Small intestine (tissue), 7 donors: Measurements from ENCODE around the gene ZBTB21. TPM values are rescaled to one million over a fixed set of nuclear protein-coding genes. Genes with fewer than 3 reads are reported as not detected.

Source experiments
- DNase-seq, 2 donors: peaks; one replicate each; pipeline versions ENCODE4 v3.0.0 to v3.0.0-alpha.2; 2013
- FAIRE-seq: peaks from 2 replicates; lab custom pipeline; 2012; peaks lifted over from hg19 to GRCh38; lab: Jason Lieb, UNC
- H3K27ac ChIP-seq, 3 donors: one replicate each; pipeline ENCODE4 v1.5.1; 2013; ENCODE audit warnings: low read length in 2 of 3, mild to moderate bottlenecking in 2 of 3, control low read depth in 1 of 3, inconsistent platforms in 1 of 3, low read depth in 1 of 3, moderate library complexity in 1 of 3
- H3K27me3 ChIP-seq, 3 donors: one replicate each; pipeline ENCODE4 v1.6.1; 2013; ENCODE audit warnings: low read length in 3 of 3, inconsistent platforms in 1 of 3; ENCODE audit not compliant: control insufficient read depth in 3 of 3, insufficient read depth in 3 of 3
- H3K36me3 ChIP-seq, 3 donors: one replicate each; pipeline ENCODE4 v1.6.1; 2013; ENCODE audit warnings: low read length in 3 of 3, inconsistent platforms in 1 of 3, low read depth in 1 of 3, mild to moderate bottlenecking in 1 of 3, moderate library complexity in 1 of 3; ENCODE audit not compliant: control insufficient read depth in 3 of 3, insufficient read depth in 2 of 3
- H3K4me1 ChIP-seq, 3 donors: one replicate each; pipeline ENCODE4 v1.6.1; 2013; ENCODE audit warnings: low read length in 2 of 3, inconsistent platforms in 1 of 3, low read depth in 1 of 3, mild to moderate bottlenecking in 1 of 3, moderate library complexity in 1 of 3; ENCODE audit not compliant: control insufficient read depth in 3 of 3, insufficient read depth in 2 of 3
- H3K4me3 ChIP-seq, 3 donors: one replicate each; pipeline ENCODE4 v1.5.1; 2013; ENCODE audit warnings: low read length in 3 of 3, control low read depth in 1 of 3, inconsistent platforms in 1 of 3, low read depth in 1 of 3, mild to moderate bottlenecking in 1 of 3, moderate library complexity in 1 of 3
- H3K9me3 ChIP-seq, 2 donors: one replicate each; pipeline ENCODE4 v1.6.1; 2013; ENCODE audit warnings: low read depth in 1 of 2, low read length in 1 of 2; ENCODE audit not compliant: control insufficient read depth in 2 of 2, insufficient read depth in 1 of 2
- WGBS, 3 donors: extraction: QIAGEN DNeasy Blood & Tissue Kit; methylation state at CpG; one replicate each; pipeline ENCODE4 v1.1.7; 2013; 5-methylcytosine and 5-hydroxymethylcytosine counted together
- polyA plus RNA-seq, 4 donors: library from polyadenylated mRNA; stranded (reverse) in 3 of 4; unstranded in 1 of 4; fragments of 200-250 nt in 3 of 4; fragments of 120-200 nt in 1 of 4; gene quantifications; one replicate each; pipeline versions ENCODE4 v1.2.1 to v1.2.3, GENCODE V29; 2013
- donor health status: healthy with polysubstance abuse.
- donor health status: control.
- donor health status: control.
- donor health status: Bipolar disorder and iron deficiency.
- donor health status: healthy.

ZBTB21 gene
- polyA plus RNA-seq, 4 donors = 1.4 to 11.0 (median 2.4) TPM

DNA sequence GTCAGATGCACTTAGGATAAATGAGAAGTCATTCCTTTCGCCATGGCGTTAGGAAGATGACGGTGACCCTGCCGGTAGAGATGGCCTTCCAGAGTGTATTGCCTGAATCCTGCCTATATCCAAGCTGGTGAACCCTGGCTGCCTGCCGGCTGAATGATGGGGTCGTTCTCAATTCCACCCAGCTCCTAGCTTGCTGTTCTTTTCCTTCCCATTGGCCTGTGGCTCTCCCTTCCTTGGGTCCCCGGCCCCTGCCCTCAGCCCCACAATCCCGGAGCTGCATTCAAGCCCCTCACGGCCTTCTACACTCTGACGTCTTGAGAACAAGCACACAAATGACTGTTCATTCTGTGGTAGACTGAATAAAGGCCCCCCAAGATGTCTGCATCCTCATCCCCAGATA is 28.2 kb upstream of the ZBTB21 start:
- 90 to 93% (median 93%) methylated on average over 10 of the region's 10 CpGs for WGBS, 3 donors
- Histone ChIP-seq H3K36me3 (peaks cover 0 to 4% (median 0%) of the 10 kb centered on the region in 3 donors), H3K9me3 (peaks cover 0 to 9% of the 10 kb centered on the region in 2 donors), H3K4me1 (peaks cover 0 to 28% (median 2%) of the 10 kb centered on the region in 3 donors), H3K4me3 (no peak overlapping the region), H3K27me3 (no peaks in the 10 kb centered on the region), H3K27ac (peak overlapping the region in 2 of 3 donors; percentile 28 to 80)
- FAIRE-seq (no peak), DNase-seq (no peak)

DNA sequence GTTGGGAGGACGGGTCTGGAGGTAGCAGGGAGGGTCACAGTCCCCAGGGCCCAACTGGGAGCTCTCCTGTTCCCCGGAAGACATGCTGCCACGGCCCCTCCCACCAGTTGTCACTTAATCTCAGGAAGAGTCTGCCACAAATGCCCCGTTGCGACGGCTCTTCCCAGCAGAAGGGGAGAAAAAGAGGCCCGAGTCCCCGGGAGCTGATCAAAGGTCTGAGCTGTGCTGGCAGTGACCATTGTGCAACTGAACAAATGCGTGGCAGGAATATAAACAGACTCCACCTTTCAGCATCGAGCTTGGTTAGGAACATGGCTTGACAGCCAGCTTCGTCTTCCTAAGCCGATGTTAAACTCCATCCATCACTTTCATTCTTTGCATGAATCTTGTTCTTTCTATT is 27.8 kb upstream of the ZBTB21 start:
- Histone ChIP-seq H3K4me1 (peaks cover 0 to 28% (median 2%) of the 10 kb centered on the region in 3 donors), H3K27ac (peak overlapping the region in 1 of 3 donors; percentile 80), H3K4me3 (no peak overlapping the region), H3K36me3 (peaks cover 0 to 4% (median 0%) of the 10 kb centered on the region in 3 donors), H3K9me3 (peaks cover 0 to 9% of the 10 kb centered on the region in 2 donors), H3K27me3 (no peaks in the 10 kb centered on the region)
- WGBS, 3 donors = 13 to 54% (median 39%) methylated on average over 12 of the region's 12 CpGs
- DNase-seq (peak; percentile 76 to 90), FAIRE-seq (no peak)

DNA sequence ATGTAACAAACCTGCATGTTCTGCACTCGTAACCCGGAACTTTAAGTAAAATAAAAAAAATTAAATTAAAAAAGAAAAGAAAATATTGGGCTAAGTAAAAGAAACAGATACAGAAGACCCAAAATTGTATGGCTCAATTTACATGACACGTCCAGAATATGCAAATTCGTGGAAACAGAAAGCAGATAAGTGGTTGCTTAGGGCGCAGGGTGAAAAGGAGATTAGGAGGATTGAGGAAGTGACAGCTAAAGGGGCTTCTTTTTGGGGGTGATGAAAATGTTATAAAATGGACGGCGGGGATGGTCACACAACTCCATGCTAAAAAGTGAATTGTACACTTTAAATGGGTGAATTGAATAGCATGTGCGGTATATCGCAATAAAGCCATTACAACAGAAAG is 27.4 kb upstream of the ZBTB21 start:
- 48 to 75% (median 62%) methylated on average over 9 of the region's 9 CpGs for WGBS, 3 donors
- no peak overlapping the region for H3K4me3 ChIP-seq
- H3K4me1 ChIP-seq = peaks cover 0 to 28% (median 2%) of the 10 kb centered on the region in 3 donors
- H3K27me3 ChIP-seq = no peaks in the 10 kb centered on the region
- DNase-seq (no peak), FAIRE-seq (no peak)
- peak overlapping the region in 1 of 3 donors; percentile 73 for H3K27ac ChIP-seq
- H3K9me3 ChIP-seq = peaks cover 0 to 9% of the 10 kb centered on the region in 2 donors
- peaks cover 0 to 4% (median 0%) of the 10 kb centered on the region in 3 donors for H3K36me3 ChIP-seq

DNA sequence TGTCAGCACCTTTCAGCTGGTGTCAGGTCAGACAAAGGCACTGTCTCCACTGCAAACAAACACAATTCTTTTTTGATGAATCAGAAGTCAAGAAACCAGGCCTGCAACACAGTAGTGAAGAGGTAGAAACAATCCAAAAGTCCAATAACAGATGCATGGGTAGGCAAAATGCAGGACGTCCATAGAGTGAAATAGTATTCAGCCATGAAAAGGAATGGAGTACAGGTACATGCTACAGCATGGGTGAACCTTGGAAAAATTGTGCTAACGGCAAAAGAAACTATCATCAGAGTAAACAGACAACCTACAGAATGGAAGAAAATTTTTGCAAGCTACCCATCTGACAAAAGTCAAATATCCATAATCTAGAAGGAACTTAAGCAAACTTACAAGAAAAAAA is 26.2 kb upstream of the ZBTB21 start:
- Histone ChIP-seq H3K4me3 (no peak overlapping the region), H3K36me3 (peaks cover 0 to 4% (median 0%) of the 10 kb centered on the region in 3 donors), H3K9me3 (peaks cover 0 to 9% of the 10 kb centered on the region in 2 donors), H3K4me1 (peaks cover 0 to 28% (median 2%) of the 10 kb centered on the region in 3 donors), H3K27ac (no peak overlapping the region), H3K27me3 (no peaks in the 10 kb centered on the region)
- DNase-seq (no peak), FAIRE-seq (no peak)
- 86 to 92% (median 91%) methylated on average over 2 of the region's 2 CpGs for WGBS, 3 donors

DNA sequence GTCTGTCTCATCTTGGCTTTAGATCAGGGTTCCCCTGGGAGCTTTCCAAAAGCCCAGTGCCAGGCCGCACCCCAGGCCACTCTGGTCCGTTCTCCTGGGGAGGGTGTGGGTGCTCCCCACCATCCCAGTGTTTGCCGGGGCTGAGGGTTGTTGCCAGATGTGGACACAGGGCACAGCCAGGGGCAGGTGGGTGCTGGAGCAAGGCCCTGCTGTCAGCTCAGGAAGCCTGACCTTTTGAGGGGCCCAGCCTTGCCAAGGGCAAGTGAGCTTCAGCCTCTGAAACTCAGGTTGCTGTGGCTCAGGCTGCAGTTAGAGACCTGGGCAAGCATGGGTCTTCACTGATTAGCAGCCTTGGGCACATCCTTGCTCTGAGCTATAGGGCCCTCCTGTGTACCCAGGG is 22.8 kb upstream of the ZBTB21 start:
- H3K27ac ChIP-seq = no peak overlapping the region
- WGBS, 3 donors = 76 to 87% (median 78%) methylated on average over 3 of the region's 3 CpGs
- FAIRE-seq (no peak), DNase-seq (no peak)
- no peak overlapping the region for H3K4me3 ChIP-seq
- no peaks in the 10 kb centered on the region for H3K27me3 ChIP-seq
- no peaks in the 10 kb centered on the region for H3K36me3 ChIP-seq
- peaks cover 0 to 10% (median 0%) of the 10 kb centered on the region in 3 donors for H3K4me1 ChIP-seq
- H3K9me3 ChIP-seq = no peaks in the 10 kb centered on the region

DNA sequence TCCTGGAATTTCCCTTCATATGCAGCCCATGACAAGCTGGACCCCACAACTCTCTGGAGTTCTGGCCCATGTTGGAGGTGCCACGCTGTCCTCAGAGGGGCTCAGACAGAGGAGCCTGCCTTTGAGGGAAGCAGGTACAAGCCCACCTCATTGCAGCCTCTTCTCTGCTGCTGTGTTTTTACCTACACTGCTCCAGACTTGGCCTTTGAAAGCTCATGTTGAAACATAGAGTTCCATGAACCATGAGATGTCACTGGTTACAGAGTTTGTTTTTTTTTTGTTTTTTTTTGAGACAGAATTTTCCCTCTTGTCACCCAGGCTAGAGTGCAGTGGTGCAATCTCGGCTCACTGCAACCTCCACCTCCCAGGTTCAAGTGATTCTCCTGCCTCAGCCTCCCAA is 22.1 kb upstream of the ZBTB21 start:
- FAIRE-seq = no peak
- Histone ChIP-seq H3K27ac (no peak overlapping the region), H3K9me3 (no peaks in the 10 kb centered on the region), H3K4me3 (no peak overlapping the region), H3K4me1 (peaks cover 0 to 6% (median 0%) of the 10 kb centered on the region in 3 donors), H3K36me3 (no peaks in the 10 kb centered on the region), H3K27me3 (no peaks in the 10 kb centered on the region)
- DNase-seq = no peak
- WGBS, 3 donors = 80 to 91% (median 86%) methylated on average over 2 of the region's 2 CpGs

DNA sequence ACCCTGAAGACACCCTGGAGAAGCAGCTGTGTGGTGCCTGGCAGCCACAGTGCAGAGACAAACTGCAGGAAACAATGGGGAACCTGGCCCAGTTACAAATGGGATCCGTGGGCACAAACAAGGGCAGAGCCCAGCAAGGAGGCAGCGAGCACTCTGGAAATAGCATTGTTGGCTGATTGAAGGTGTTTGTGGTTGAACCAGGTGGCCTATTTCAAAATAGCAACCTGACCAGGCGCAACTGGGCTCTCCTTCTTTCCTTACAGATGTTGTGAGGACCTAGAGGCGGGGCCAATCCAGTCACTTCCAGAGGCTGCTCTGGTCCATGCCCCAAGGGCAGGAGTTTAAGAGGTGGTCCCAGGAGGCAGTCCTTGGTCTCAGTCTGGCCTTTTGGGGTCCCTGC is 21.7 kb upstream of the ZBTB21 start:
- no peak for DNase-seq
- no peaks in the 10 kb centered on the region for H3K9me3 ChIP-seq
- H3K27ac ChIP-seq = no peak overlapping the region
- FAIRE-seq = no peak
- no peaks in the 10 kb centered on the region for H3K36me3 ChIP-seq
- WGBS, 3 donors = 69 to 90% (median 77%) methylated on average over 4 of the region's 4 CpGs
- no peak overlapping the region for H3K4me3 ChIP-seq
- H3K4me1 ChIP-seq = peaks cover 0 to 6% (median 0%) of the 10 kb centered on the region in 3 donors
- H3K27me3 ChIP-seq = no peaks in the 10 kb centered on the region

DNA sequence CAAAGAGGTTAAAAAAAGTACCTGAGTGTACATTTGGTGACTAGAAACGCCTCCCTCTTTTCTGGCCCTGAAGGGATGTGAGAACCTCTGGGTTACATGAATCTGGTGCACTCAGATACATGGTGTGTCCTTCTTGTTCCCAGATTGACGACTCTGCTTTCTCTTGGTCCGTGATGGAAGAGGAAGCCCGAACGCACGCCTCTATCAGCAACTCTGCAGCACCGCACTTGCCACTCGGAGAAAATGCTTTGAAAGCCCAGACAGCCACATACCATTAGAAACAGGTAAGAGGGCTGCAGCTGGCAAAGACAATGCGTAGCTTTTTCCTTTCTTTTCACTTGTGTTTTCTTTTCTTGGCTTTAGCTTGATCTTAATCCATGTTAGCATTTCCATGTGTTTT is 21.1 kb upstream of the ZBTB21 start:
- Histone ChIP-seq H3K36me3 (no peaks in the 10 kb centered on the region), H3K4me1 (peaks cover 0 to 6% (median 0%) of the 10 kb centered on the region in 3 donors), H3K4me3 (no peak overlapping the region), H3K27me3 (no peaks in the 10 kb centered on the region), H3K9me3 (no peaks in the 10 kb centered on the region), H3K27ac (no peak overlapping the region)
- DNase-seq = no peak
- FAIRE-seq = no peak
- 86 to 87% (median 86%) methylated on average over 9 of the region's 9 CpGs for WGBS, 3 donors

DNA sequence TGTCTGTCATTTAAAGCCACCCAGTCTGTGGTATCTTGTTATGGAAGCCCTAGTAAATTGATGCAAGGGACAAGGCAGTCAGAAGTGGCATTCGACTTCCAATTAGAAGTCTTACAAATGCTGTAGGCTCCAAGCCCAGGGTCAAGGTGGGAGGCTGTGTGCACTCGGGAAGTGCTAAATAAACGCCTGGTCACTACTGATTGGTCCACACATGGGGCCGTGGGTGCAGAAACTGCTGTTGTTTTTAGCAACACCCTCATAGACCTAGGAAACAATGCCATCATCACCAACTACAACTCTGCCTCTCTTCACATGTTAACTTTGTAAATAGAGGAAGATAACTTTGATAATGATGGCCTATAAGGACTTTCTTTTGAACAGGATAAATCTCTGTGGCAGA is 20.2 kb upstream of the ZBTB21 start:
- WGBS, 3 donors = 85 to 92% (median 92%) methylated on average over 4 of the region's 4 CpGs
- Histone ChIP-seq H3K4me1 (peaks cover 0 to 6% (median 0%) of the 10 kb centered on the region in 3 donors), H3K27me3 (no peaks in the 10 kb centered on the region), H3K36me3 (no peaks in the 10 kb centered on the region), H3K4me3 (no peak overlapping the region), H3K27ac (no peak overlapping the region), H3K9me3 (no peaks in the 10 kb centered on the region)
- FAIRE-seq (no peak), DNase-seq (no peak)
